Kidney (tissue), 14 donors: ENCODE data around the gene CLDN10. TPM values are rescaled to one million over a fixed set of nuclear protein-coding genes. Genes with fewer than 3 reads are reported as not detected.

ENCODE experiments used
- DNase-seq, 5 donors: peaks; one replicate each; pipeline ENCODE4 v3.0.0-alpha.2; 2013 to 2020
- FAIRE-seq: peaks from 2 replicates; lab custom pipeline; 2012; peaks lifted over from hg19 to GRCh38; lab: Jason Lieb, UNC
- H3K27ac ChIP-seq, 2 donors: one replicate each; pipeline ENCODE4 v1.7.0; 2013; ENCODE audit warnings: low read depth in 2 of 2, low read length in 2 of 2, inconsistent platforms in 1 of 2
- H3K27me3 ChIP-seq: one replicate; pipeline ENCODE4 v1.7.1; 2013; ENCODE audit warnings: low read length, inconsistent platforms; ENCODE audit not compliant: control insufficient read depth, insufficient read depth
- H3K36me3 ChIP-seq, 3 donors: one replicate each; pipeline versions ENCODE4 v1.7.0 to v1.7.1; 2013; ENCODE audit warnings: low read length in 3 of 3, control low read depth in 1 of 3, inconsistent platforms in 1 of 3; ENCODE audit not compliant: insufficient read depth in 3 of 3, control insufficient read depth in 2 of 3
- H3K4me1 ChIP-seq, 3 donors: one replicate each; pipeline versions ENCODE4 v1.7.0 to v1.7.1; 2013; ENCODE audit warnings: low read length in 3 of 3, inconsistent platforms in 1 of 3, low read depth in 1 of 3; ENCODE audit not compliant: control insufficient read depth in 2 of 3, insufficient read depth in 2 of 3
- H3K4me3 ChIP-seq, 3 donors: one replicate each; pipeline versions ENCODE4 v1.7.0 to v1.8.1; 2013; ENCODE audit warnings: low read length in 3 of 3, control low read depth in 1 of 3, inconsistent platforms in 1 of 3
- H3K9ac ChIP-seq, 3 donors: one replicate each; pipeline versions ENCODE4 v1.7.0 to v1.7.1; 2013; ENCODE audit warnings: low read length in 3 of 3, control low read depth in 1 of 3, inconsistent platforms in 1 of 3
- H3K9me3 ChIP-seq, 3 donors: one replicate each; pipeline versions ENCODE4 v1.7.0 to v1.7.1; 2013; ENCODE audit warnings: low read length in 3 of 3, control low read depth in 1 of 3, inconsistent platforms in 1 of 3; ENCODE audit not compliant: control insufficient read depth in 2 of 3, insufficient read depth in 1 of 3
- CTCF ChIP-seq: IDR thresholded peaks from 3 replicates; pipeline ENCODE4 v1.5.1; 2012; ENCODE audit warnings: mild to moderate bottlenecking, moderate library complexity, borderline replicate concordance; ENCODE audit not compliant: insufficient read depth; ENCODE audit errors: extremely low read depth
- intact Hi-C: fragments of 100-400 bp; cut with DNase I; formaldehyde crosslinking; loops from one replicate; pipeline ENCODE4 v1.11.1; 2022
- polyA plus RNA-seq: library from polyadenylated mRNA; stranded (reverse); fragments of 350-450 nt; fragmentation: Illumina TruSeq; extraction: RNeasy Lipid Tissue Mini Kit (QIAGEN cat#74804); gene quantifications from one replicate; pipeline ENCODE4 v1.2.3, GENCODE V29; 2014; ENCODE audit warnings: low read depth, low replicate concordance; ENCODE audit not compliant: insufficient read depth
- total RNA-seq: library from RNA; stranded (reverse); fragmentation: NEBNext Ultra II Directional; extraction: Animal tissue kit (Norgen Biotek cat#: 25700); gene quantifications from one replicate; pipeline ENCODE4 v1.2.1, GENCODE V29; 2021
- donor health status: control.
- donor health status: control.
- donor health status: control.
- donor health status: control.
- donor health status: control.
- donor health status: DM: yes; HTN: yes; CAD: no.
- donor health status: Normal renal cell carcinoma (clear cell type).

The CLDN10 gene
- total and polyA plus RNA-seq, 2 donors from 2014 or later: 144 to 174 TPM

- Histone ChIP-seq H3K9ac (no peak overlapping the region), H3K36me3 (peaks cover 10 to 37% (median 12%) of the 10 kb centered on the region in 3 donors), H3K27me3 (no peaks in the 10 kb centered on the region), H3K4me1 (peaks cover 0 to 5% (median 0%) of the 10 kb centered on the region in 3 donors), H3K27ac (no peak overlapping the region), H3K9me3 (peaks cover 0 to 6% (median 0%) of the 10 kb centered on the region in 3 donors), H3K4me3 (no peak overlapping the region)
- DNase-seq (no peak), FAIRE-seq (no peak)
- intact Hi-C loops: no loop called here
- TF ChIP-seq CTCF: no peak
Observed at GRCh38 chr13:95626768-95627167, 74.2 kb downstream of the CLDN10 start.

- TF ChIP-seq CTCF: no peak
- H3K36me3 ChIP-seq: peaks cover 7 to 39% (median 12%) of the 10 kb centered on the region in 3 donors
- no peak overlapping the region for H3K9ac ChIP-seq
- no peak for DNase-seq
- FAIRE-seq: no peak
- no peak overlapping the region for H3K27ac ChIP-seq
- intact Hi-C loops: no loop called here
- no peaks in the 10 kb centered on the region for H3K4me1 ChIP-seq
- H3K9me3 ChIP-seq: peaks cover 0 to 6% (median 0%) of the 10 kb centered on the region in 3 donors
- no peaks in the 10 kb centered on the region for H3K27me3 ChIP-seq
- H3K4me3 ChIP-seq: no peak overlapping the region
Observed at GRCh38 chr13:95627590-95627989, 75.1 kb downstream of the CLDN10 start.

- H3K27ac ChIP-seq: no peak overlapping the region
- H3K27me3 ChIP-seq: no peaks in the 10 kb centered on the region
- TF ChIP-seq CTCF: no peak
- no peaks in the 10 kb centered on the region for H3K4me1 ChIP-seq
- DNase-seq (no peak), FAIRE-seq (no peak)
- intact Hi-C loops: no loop called here
- peaks cover 0 to 6% (median 0%) of the 10 kb centered on the region in 3 donors for H3K9me3 ChIP-seq
- no peak overlapping the region for H3K4me3 ChIP-seq
- H3K36me3 ChIP-seq: peaks cover 7 to 44% (median 12%) of the 10 kb centered on the region in 3 donors
- no peak overlapping the region for H3K9ac ChIP-seq
Observed at GRCh38 chr13:95628488-95628887, 76.0 kb downstream of the CLDN10 start.

- H3K4me3 ChIP-seq: no peak overlapping the region
- no peaks in the 10 kb centered on the region for H3K27me3 ChIP-seq
- no peaks in the 10 kb centered on the region for H3K4me1 ChIP-seq
- no peak overlapping the region for H3K9ac ChIP-seq
- intact Hi-C loops: no loop called here
- DNase-seq: no peak
- FAIRE-seq: no peak
- H3K27ac ChIP-seq: no peak overlapping the region
- peaks cover 7 to 45% (median 12%) of the 10 kb centered on the region in 3 donors for H3K36me3 ChIP-seq
- no peak for TF ChIP-seq CTCF
- peaks cover 0 to 6% (median 0%) of the 10 kb centered on the region in 3 donors for H3K9me3 ChIP-seq
Observed at GRCh38 chr13:95629071-95629470, 76.6 kb downstream of the CLDN10 start.
